Cortex of kidney (tissue), 1 donor: ENCODE measurements around the gene PCYT2.
"Not testable (repeated sequence)": the region's sequence is repeated elsewhere in the genome, so short reads cannot be mapped to it uniquely, and the experiment has no call there.

Experiments used
- DNase-seq: peaks from one replicate; lab custom pipeline; 2025; lab: John Stamatoyannopoulos, UW

The PCYT2 gene

DNA sequence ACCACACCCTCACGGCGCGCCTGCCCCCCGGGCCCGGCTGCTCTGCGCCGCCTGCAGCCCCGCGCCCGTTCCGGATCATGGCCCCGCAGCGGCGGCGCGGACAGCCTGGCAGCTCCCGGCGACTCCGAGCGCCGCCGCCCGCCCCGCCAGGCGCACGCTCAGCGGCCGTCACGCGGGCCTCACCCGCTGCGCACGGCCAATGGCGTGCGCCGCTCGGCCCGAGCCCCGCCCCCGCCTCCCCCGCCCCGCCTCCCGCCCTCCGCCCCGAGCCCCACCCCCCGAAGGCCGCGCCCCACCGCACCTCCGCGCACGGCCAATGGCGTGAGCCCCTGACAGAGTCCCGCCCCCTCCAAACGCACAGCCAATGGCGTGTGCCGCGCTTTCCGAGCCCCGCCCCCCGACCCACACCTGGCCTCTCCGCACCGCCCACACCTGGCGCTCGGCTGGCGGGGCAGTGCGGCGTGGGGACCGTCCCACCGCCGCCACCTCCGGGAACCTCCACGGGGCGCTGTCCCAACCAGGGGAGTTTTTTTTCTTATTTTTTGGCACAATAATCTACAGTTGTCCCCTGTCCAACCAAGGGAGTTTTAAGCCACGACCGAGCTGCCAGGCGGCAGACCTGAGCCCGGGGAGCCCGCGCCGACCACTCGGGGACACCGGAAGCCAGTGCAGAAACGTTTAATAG lies at the start of gene PCYT2:
Gene PCYT2, minus strand, starts transcription at position 123 of the 685 bp plus-strand sequence. Its CDS starts 44 bp downstream, at position 79.
- no peak for DNase-seq

DNA sequence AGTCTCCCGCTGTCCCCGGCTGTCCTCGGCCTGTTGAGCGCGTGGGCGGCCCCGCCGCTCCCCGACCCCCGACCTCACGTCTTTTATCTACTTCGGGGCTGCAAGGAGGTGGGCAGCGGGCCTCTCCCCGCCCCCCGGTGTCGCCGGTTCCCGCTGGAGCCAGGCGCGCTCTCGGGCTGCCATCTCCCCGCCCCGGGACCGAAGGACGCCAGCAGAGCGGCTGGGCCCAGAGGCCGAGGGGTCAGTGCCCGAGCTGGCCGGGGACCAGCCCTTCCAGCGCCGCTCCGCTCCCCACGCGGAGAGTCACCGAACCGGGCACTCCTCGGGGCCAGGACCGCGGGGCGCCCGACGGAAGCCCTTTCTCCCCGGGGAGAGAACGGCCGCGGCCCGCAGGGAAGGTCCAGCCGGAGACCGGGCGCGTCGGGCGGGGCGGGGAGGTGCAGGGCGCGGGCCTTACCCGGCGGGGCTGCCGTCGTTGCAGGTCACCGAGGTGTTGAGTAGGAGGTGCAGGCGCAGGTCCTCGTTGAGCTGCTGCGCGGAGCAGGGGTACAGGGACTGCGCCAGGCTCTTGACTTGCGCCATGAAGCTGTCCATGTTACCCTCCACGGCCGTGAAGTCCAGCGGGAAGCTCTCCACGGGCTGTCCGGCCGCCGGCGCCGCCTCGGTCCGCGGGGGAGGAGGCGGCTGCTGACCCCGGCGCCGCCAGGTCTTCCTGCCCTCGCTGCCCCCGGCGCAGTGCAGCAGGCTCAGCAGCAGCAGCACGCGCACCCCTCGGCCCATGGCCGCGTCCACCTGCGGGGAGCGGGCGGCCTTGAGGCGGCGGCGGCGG lies 49.1 kb upstream of the PCYT2 start:
- DNase-seq = no peak

DNA sequence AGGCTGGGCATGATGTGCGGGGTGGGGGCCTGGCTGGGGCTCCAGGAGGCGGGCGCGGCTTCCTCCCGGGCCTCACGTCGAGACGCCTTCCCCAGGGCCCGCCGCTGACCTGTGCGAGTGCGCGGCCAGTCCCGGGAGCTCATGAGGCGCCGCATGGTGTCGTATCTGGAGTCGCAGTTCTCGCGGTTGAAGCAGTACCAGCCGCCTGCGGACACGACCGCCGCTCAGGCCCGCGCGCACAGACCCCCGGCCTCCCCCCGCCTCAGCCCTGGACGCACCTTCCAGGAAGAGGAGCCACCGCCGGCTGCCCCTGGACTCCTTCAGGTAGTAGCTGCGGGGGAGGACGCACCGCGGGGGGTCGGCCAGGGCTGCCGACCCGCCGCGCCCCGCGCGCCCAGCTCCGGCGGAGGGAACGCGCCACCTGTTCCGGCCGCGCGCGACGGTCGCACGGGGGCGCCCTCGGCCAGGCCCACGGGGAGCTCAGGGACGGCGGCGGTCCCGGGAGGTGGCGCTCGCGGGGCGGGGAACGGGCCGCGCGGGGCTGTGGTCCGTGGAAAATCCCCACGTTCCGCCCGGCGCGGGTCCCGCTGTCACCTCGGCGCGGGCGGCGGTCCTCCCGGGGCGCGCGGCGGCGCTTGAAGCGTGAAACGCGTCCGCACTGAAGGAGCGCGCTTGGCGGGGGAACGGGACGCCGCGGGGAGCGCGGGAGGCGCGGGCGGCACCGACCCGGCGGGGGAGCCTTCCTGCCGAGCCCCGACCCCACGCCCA lies 48.3 kb upstream of the PCYT2 start:
- DNase-seq = no peak

DNA sequence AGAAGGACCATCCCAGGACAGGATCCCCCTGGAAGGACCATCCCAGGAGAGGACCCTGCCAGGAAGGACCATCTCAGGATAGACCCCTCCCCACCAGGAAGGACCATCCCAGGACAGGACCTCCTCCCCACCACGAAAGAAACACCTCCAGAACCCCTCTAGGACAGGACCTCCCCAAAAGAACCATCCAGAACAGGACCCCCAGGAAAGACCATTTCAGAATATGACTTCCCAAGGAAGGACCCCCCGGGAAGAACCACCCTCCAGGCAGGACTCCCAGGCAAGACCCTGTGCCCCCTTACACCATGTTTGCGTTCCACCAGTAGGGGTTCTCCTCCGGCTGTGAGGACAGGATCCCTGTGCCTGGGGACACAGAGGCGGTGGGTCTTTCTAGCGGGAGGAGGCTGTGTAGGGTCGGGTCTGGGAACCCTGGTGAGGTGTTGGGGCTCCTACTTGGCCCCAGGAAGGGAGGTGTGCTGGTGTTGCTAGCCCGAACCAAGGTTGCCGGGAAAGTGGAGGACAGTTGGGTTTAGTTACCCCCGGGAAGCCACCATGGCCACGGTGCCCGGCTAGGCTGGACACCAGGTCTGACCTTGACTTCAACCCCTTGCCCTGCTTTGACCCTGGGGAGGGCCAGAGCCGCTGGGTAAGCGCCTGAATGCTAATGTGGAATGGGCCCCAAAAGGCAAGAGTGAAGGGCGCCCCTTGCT lies 47.6 kb upstream of the PCYT2 start:
- DNase-seq = no peak

DNA sequence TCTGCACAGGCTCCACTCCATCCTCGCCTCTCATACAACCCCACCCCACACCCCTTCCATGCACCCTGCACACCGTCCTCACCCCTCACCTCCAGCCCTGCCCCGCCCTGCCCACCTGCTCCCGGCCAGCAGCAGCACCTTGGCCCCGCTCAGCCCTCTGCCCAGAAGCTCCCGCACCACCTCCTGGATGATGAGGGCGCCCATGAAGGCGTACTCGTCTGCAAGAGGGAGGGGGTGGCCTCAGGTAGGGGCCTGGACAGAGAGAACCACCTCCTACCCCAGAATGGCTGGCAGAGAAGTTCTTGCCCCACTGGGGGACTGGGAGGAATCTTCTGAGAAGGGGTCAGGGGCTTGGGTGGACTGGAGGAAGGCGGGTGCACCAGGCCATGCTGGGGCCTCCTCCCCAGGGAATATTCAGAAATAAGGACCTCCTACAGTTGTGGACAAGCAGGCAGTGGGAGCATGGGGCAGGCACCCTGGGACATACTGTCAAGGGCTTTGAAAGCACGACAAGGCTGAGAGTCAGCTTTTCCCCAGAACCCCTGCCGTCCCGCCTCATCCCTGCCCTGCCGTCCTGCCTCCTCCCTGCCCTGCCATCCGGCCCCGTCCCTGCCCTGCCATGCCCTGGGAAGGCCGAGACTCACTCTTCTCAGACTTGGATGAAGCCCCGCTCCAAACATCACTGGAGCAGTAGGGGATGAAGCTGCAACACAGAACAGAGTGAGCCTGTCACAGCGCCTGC lies 46.7 kb upstream of the PCYT2 start:
- no peak for DNase-seq

DNA sequence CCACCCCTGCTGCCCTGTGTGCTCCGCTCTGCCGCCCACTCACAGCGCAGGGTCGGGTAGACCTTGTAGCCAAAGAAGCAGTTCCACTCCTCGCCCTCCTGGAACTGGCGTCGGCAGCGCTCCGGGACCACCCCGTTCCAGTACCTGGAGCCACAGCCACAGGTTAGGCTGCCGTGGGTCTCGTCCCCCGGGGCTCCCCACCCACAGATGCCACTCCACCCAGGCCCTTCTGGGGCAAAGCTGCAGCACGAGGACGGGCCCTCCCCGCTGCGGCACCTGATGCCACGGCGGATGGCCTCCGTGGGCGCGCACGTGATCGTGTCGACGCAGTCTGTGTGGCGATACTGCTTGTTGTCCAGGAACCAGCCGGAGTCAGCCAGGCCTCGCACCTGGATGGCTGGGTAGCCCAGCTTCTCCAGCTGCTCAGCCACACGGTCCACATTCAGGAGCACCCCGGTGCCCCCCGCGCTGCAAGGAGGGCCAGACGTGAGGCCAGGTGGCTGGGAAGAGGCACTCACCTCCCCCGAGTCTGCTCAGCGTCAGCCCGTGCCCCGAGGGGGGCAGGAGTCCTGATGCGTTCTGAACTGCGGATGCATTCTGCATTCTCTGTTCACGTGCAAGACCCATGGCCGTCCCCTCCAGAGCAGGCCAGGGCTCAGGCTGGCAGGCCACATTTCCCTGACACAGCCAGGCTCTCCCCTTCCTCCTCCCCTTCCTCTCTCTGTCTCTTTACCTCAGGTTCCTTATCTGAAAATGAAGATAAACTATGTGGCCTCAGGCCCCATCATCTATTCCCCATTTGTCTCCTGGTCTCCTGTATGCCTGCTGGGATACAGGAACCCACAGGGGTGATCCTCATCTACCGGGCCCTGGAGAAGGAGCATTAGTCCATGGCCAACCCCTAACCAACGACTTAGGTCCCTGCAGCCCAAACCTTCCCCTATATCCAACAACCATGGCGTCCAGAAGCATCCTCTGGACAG lies 45.7 kb upstream of the PCYT2 start:
- no peak for DNase-seq

DNA sequence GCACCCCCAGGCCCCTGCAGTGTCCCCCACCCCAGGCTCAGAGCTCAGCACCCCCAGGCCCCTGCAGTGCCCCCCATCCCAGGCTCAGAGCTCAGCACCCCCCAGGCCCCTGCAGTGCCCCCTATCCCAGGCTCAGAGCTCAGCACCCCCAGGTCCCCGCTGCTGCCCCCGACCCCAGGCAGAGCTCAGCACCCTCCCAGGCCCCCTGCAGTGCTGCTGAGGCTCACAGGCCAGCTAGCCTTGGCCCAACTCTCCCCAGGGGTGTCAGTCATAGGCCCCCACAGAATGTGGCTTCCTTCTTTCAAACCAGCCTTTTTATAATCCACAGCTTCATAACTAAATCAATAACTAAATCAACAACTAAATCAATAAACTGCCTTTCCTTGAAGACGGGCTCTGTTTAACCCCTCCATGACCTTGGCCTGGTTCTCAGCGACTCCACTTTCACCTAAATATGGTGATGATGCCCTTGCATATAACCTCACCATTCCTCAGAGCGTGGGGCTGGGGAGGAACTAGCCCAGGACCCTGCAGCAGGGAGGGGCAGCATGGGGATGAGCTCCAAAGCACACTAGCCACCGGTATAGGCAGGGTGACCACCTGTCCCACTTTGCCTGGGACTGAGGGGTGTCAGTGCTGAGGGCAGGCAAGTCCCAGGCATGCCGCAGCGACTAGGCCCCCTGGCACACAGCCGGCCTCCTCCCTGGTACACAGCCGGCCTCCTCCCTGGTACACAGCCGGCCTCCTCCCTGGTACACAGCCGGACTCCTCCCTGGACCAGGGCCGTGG lies 44.8 kb upstream of the PCYT2 start:
- DNase-seq = no peak

DNA sequence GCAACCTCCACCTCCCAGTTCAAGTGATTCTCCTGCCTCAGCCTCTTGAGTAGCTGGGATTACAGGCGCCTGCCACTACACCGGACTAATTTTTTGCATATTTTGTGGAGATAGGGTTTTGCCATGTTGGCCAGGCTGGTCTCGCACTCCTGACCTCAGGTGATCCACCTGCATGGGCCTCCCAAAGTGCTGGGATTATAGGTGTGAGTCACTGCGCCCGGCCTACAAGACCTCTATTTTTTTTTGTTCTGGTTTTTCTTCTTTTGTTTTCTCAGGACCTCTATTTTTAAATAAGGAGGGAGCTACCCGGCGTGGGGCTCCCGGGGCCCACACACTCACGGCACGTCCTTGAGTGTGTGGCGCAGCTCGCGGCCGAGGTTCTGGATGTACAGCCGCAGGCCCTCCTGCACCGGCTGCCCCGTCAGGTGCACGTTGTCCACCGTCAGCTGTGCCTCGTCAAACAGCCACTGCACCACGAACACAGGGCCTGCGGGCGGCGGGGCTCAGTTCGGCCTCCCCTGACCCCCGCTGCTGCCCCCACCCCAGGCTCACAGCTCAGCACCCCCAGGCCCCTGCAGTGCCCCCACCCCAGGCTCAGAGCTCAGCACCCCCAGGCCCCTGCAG lies 44.0 kb upstream of the PCYT2 start:
- no peak for DNase-seq

DNA sequence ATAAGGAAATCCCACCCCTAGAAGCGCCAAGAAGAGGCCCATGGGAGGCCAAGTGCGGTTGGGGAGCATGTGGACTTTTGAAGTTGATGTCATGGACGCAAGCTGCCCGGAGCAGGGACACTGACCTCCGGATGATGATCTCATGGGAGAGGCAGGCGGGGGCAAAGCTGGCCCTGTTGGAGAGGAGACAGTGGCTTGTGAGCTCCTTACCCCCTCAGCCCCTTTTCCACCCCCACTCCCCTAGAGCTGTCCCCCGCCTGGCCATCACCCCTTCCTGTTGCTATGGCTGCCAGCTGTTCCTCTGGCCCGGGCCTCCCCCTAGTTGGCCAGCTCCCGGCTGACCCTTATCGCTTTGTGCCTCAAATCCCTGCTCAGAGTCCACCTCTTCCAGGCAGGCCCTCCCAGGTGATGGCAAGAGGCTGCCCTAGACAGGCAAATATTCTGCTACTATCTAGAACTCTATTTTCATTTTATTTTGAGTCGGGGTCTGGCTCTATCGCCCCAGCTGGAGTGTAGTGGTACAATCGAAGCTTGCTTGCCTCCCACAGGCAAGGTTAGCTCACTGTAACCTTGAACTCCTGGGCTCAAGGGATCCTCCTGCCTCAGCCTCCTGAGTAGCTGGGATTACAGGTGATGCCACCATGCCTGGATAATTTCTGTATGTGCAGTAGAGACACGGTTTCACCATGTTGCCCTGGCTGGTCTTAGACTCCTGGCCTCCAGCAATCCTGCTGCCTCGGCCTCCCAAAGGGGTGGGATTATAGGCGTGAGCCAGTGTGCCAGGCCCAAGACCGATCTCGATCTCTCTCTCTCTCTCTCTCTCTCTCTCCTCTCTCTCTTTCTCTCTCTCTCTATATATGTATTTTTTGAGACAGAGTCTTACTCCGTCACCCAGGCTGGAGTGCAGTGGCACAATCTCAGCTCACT lies 43.2 kb upstream of the PCYT2 start:
- DNase-seq = no peak

DNA sequence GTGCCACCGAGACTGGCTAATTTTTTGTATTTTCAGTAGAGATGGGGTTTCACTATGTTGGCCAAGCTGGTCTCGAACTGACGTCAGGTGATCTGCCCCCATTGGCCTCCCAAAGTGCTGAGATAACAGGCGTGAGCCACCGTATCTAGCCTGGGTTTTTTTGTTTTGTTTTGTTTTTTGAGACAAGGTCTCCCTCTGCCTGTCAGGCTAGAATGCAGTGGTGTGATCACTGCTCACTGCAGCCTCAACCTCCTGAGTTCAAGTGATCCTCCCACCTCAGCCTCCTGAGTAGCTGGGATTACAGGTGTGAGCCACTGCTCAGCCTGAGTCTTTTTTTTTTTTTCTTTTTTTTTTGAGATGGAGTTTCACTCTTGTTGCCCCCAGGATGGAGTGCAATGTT lies 42.2 kb upstream of the PCYT2 start:
- not testable (repeated sequence) for DNase-seq

DNA sequence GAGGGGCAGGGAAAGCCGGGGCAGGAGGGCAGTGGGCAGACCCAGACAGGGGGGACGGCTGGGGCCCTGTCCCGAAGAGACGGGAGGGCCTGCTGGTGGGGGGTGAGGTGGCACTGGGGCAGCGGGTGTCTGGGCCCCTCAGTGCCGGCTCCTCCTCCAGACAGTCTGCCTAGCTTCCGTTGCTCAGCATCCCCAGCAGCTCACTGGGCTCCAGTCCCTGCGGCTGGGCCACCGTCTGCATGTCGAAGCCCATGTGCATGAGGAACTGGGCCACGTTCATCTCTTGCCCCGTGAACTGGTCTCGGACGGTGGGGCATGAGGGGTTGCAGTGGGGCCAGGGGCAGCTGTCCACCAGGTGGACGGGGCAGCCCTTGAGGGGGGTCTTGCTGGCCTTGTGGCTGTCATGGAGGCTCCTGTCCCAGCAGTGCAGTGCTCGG lies 41.6 kb upstream of the PCYT2 start:
- DNase-seq = no peak

DNA sequence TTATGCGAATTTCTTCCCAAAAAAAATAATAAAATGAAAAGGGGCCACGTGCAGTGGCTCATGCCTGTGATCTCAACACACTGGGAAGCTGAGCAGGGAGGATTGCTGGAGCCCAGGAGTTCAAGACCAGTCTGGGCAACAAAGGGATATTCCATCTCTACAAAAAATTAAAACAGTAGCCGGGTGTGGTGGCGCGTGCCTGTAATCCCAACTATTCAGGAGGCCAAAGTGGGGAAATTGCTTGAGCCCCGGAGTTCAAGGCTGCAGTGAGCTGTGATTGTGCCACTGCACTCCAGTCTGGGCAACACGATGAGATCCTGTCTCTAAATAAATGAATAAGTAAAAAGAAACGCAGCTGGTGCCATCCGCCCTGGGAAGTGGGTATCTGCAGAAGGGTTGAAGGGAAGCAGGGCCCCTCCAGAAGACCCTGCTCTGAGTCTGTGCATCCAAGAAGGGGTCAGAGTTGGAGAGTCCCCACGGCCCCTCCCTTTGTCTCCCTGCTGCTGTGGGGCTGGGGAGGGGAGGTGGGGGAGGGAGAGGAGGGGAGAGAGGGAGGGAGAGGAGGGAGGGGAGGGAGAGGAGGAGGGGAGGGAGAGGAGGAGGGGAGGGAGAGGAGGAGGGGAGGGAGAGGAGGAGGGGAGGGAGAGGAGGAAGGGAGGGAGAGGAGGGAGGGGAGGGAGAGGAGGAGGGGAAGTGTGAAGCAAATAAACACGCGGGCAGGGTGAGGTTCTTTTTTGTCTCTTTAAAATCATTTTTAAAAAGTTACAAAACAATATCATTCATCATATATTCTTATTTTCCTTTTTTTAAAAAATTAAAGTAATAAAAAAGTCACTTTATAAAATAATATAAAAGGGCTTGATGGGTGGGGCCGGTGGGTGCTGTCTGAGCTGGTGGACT lies 40.8 kb upstream of the PCYT2 start:
- no peak for DNase-seq

DNA sequence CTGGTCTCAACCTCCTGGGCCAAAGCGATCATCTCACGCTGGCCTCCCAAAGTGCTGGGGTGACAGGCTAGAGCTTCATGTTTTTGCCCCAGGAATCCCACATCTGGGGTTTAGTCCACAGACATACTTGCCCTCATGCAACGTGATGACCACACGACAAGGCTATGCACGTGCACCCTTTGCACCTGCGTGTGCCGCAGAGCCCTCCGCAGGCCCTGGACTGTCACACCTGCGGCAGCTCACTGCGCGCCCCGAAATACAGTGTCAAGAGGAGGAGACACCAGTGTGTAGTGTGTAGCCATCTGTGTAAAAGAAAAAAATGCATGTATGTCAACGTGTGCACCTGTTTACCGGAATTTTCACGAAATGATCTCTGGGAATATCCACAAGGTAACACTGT lies 39.3 kb upstream of the PCYT2 start:
- DNase-seq = no peak

DNA sequence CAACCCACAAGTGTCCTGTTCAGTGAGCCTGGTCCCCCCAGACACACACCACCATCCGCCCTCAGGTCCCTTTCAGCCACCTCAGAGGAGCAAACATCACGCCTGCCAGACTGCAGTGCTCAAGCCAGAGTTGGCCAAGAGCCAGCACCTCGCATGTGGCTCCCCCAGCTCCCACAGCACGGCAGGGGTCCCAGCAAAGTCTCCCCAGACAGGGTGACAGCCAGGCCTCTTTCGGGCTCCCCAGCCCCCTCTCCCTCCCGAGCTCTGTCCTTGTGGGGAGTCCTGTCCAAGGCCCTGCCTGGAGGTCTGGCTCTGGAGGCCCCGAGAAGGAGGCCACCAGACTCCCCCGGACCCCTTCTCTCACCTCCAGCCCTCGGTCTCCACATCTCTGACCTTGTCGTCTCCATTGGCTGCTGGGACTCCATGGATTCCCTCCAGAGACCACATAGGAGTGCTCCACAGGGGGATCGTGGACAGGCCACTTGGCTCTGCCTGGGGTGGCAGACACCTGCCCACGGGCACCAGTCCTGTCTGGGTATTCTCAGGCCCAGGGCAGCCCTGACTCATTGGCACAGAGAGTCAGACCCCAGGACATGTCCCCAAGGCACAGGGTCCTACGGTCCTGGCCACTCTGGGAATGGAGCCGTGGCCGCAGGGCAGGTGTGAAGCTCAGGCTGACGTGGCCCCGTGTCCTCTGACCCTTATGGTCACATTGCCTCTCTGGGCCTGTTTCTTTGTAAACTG lies 37.6 kb upstream of the PCYT2 start:
- DNase-seq = no peak

DNA sequence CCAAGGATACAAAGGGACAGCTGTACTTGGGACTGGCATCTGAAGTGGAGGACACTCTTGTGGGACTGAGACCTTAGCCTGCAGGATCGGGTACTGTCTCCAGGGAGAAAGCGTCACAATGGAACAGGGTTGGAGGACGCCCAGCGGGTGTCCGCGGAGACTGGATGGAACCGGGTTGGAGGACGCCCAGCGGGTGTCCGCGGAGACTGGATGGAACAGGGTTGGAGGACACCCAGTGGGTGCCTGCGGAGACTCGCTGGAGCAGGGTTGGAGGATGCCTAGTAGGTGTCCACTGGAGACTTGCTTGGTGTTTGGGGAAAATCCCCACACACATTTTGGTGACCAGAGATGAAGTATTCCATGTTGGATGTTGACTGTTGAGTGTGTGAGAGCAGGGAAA lies 36.0 kb upstream of the PCYT2 start, which contains the start of gene MYADML2:
Gene MYADML2, minus strand, starts transcription at position 45 of the 400 bp plus-strand sequence. CDS start 5,492 bp downstream, outside the sequence.
- DNase-seq = no peak

DNA sequence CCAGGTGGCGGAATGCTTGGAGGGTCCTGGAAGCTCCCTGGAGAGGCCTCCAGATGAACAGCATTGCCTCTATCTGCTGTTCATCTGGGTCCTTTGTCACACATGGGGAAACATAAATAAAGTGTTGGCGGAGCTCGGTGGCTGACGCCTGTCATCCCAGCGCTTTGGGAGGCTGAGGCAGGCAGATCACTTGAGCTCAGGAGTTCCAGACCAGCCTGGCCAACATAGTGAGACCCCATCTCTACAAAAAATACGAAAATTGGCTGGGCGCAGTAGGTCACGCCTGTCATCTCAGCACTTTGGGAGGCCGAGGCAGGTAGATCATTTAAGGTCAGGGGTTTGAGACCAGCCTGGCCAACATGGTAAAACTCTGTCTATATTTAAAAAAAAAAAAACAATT lies 33.7 kb upstream of the PCYT2 start:
- no peak for DNase-seq
